Neuronal stem cell (in vitro differentiated cells): ENCODE data around the gene TNRC6B. TPM values are rescaled to one million over a fixed set of nuclear protein-coding genes. Genes with fewer than 3 reads are reported as not detected.

ENCODE experiments used
- DNase-seq: peaks from one replicate; pipeline ENCODE4 v3.0.0-alpha.2; 2013; ENCODE audit warnings: low spot score
- H2AFZ ChIP-seq: one replicate; pipeline ENCODE4 v1.6.1; 2013; ENCODE audit warnings: mild to moderate bottlenecking, low read length, inconsistent platforms
- H2AK5ac ChIP-seq: 2 replicates; pipeline ENCODE4 v1.6.1; 2013; ENCODE audit warnings: low read depth, mild to moderate bottlenecking, inconsistent platforms, low read length, moderate library complexity, mixed read lengths
- H2BK120ac ChIP-seq: 2 replicates; pipeline ENCODE4 v1.6.1; 2013; ENCODE audit warnings: low read depth, mild to moderate bottlenecking, inconsistent platforms, low read length, moderate library complexity, mixed read lengths
- H2BK12ac ChIP-seq: one replicate; pipeline ENCODE4 v1.6.1; 2013; ENCODE audit warnings: low read length, inconsistent platforms
- H2BK15ac ChIP-seq: 2 replicates; pipeline ENCODE4 v1.6.1; 2013; ENCODE audit warnings: mild to moderate bottlenecking, low read length, inconsistent platforms, mixed read lengths
- H2BK5ac ChIP-seq: one replicate; pipeline ENCODE4 v1.6.1; 2013; ENCODE audit warnings: inconsistent platforms, mild to moderate bottlenecking, low read length, moderate library complexity
- H3K14ac ChIP-seq: one replicate; pipeline ENCODE4 v1.6.1; 2013; ENCODE audit warnings: low read length, inconsistent platforms
- H3K18ac ChIP-seq: 2 replicates; pipeline ENCODE4 v1.6.1; 2013; ENCODE audit warnings: low read length, inconsistent platforms
- H3K23ac ChIP-seq: 2 replicates; pipeline ENCODE4 v1.6.1; 2013; ENCODE audit warnings: low read depth, mild to moderate bottlenecking, mixed read lengths, low read length, inconsistent platforms; ENCODE audit not compliant: poor library complexity
- H3K27ac ChIP-seq: replicated peaks from 3 replicates; pipeline ENCODE4 v1.5.1; 2013; ENCODE audit warnings: low read length, inconsistent platforms
- H3K27me3 ChIP-seq, 3 experiments: 2 replicates each; pipeline ENCODE4 v1.6.1; 2013; ENCODE audit warnings: low read length in 3 of 3, mild to moderate bottlenecking in 2 of 3, inconsistent platforms in 1 of 3, low read depth in 1 of 3, mixed read lengths in 1 of 3, moderate library complexity in 1 of 3; ENCODE audit not compliant: control insufficient read depth in 3 of 3, insufficient read depth in 3 of 3
- H3K36me3 ChIP-seq, 2 donors: replicated peaks in 1 of 2; 2 replicates each; pipeline ENCODE4 v1.6.1; 2013; ENCODE audit warnings: low read length in 2 of 2; ENCODE audit not compliant: control insufficient read depth in 2 of 2, insufficient read depth in 2 of 2
- H3K4ac ChIP-seq: 2 replicates; pipeline ENCODE4 v1.6.1; 2013; ENCODE audit warnings: inconsistent platforms, mild to moderate bottlenecking, low read length, moderate library complexity
- H3K4me1 ChIP-seq, 2 donors: 1 replicate in 1 of 2; 2 replicates in 1 of 2; pipeline ENCODE4 v1.6.1; 2013; ENCODE audit warnings: low read length in 2 of 2, low read depth in 1 of 2; ENCODE audit not compliant: control insufficient read depth in 2 of 2, insufficient read depth in 1 of 2
- H3K4me2 ChIP-seq: one replicate; pipeline ENCODE4 v1.6.1; 2013; ENCODE audit warnings: mild to moderate bottlenecking, low read length, inconsistent platforms; ENCODE audit not compliant: insufficient read depth, poor library complexity, severe bottlenecking
- H3K4me3 ChIP-seq, 2 donors: 2 replicates each; pipeline ENCODE4 v1.5.1; 2013; ENCODE audit warnings: low read length in 2 of 2, mild to moderate bottlenecking in 2 of 2, inconsistent platforms in 1 of 2, moderate library complexity in 1 of 2
- H3K79me1 ChIP-seq: one replicate; pipeline ENCODE4 v1.6.1; 2013; ENCODE audit warnings: low read depth, mild to moderate bottlenecking, inconsistent platforms, low read length, moderate library complexity
- H3K9ac ChIP-seq: one replicate; pipeline ENCODE4 v1.6.1; 2013; ENCODE audit warnings: mild to moderate bottlenecking, low read depth, low read length, inconsistent platforms; ENCODE audit not compliant: poor library complexity
- H3K9me3 ChIP-seq, 2 donors: replicated peaks in 1 of 2; 2 replicates each; pipeline versions ENCODE3 to v1.6.1; 2013; ENCODE audit warnings: low read length in 2 of 2, mild to moderate bottlenecking in 2 of 2, inconsistent platforms in 1 of 2, low read depth in 1 of 2, mixed read lengths in 1 of 2, moderate library complexity in 1 of 2; ENCODE audit not compliant: control insufficient read depth in 2 of 2, insufficient read depth in 1 of 2
- H4K8ac ChIP-seq: one replicate; pipeline ENCODE4 v1.6.1; 2013; ENCODE audit warnings: low read depth, mild to moderate bottlenecking, inconsistent platforms, low read length, moderate library complexity
- H4K91ac ChIP-seq: one replicate; pipeline ENCODE4 v1.6.1; 2013; ENCODE audit warnings: low read length, low read depth, mild to moderate bottlenecking, inconsistent platforms; ENCODE audit not compliant: poor library complexity
- WGBS, 2 donors: extraction: QIAGEN DNeasy Blood & Tissue Kit; methylation state at CpG; one replicate each; pipeline ENCODE4 v1.1.7; 2013; ENCODE audit warnings: missing lambda C conversion rate in 2 of 2, mixed read lengths in 1 of 2; ENCODE audit not compliant: insufficient read length in 2 of 2, insufficient replicate concordance in 1 of 2; ENCODE audit errors: extremely low coverage in 2 of 2; 5-methylcytosine and 5-hydroxymethylcytosine counted together
- polyA plus RNA-seq, 2 experiments: library from polyadenylated mRNA; stranded (reverse); fragments of 200-250 nt; gene quantifications; one replicate each; pipeline ENCODE4 v1.2.3, GENCODE V29; 2013

TNRC6B gene
- polyA plus RNA-seq (2013, experiment 1 of 2) = 7.1 TPM
- polyA plus RNA-seq (2013, experiment 2 of 2) = 8.5 TPM

GRCh38 chr22:40177738-40178416 lies at the start of gene TNRC6B:
Gene TNRC6B, plus strand, starts transcription at chr22:40177925. Its CDS starts 211 bp downstream, at chr22:40178136.
- Histone ChIP-seq H3K4ac (no peak within 1 kb of the TSS), H4K91ac (no peak within 1 kb of the TSS), H2BK15ac (no peak within 1 kb of the TSS), H3K4me2 (peak within 1 kb of the TSS; percentile 56), H2AFZ (peak within 1 kb of the TSS; percentile 66), H2AK5ac (no peak within 1 kb of the TSS), H4K8ac (no peak within 1 kb of the TSS), H3K23ac (no peak within 1 kb of the TSS), H3K9me3 (no peaks in the 10 kb centered on the region), H2BK5ac (no peak within 1 kb of the TSS), H3K36me3 (peaks cover 0 to 7% of the 10 kb centered on the region in 2 donors), H3K27me3 (no peaks in the 10 kb centered on the region), H3K18ac (peak within 1 kb of the TSS; percentile 29), H3K27ac (peak within 1 kb of the TSS; percentile 87), H3K4me1 (peaks cover 12 to 26% of the 10 kb centered on the region in 2 donors), H2BK12ac (no peak within 1 kb of the TSS), H3K9ac (no peak within 1 kb of the TSS), H3K4me3 (peak within 1 kb of the TSS; percentile 85 to 88), H3K14ac (no peak within 1 kb of the TSS), H3K79me1 (peaks cover 3% of the 10 kb centered on the region), H2BK120ac (no peak within 1 kb of the TSS)
- DNase-seq = peak; percentile 89
- WGBS, 2 donors = no CpG with 5 or more reads among the region's 10 CpGs

DNA sequence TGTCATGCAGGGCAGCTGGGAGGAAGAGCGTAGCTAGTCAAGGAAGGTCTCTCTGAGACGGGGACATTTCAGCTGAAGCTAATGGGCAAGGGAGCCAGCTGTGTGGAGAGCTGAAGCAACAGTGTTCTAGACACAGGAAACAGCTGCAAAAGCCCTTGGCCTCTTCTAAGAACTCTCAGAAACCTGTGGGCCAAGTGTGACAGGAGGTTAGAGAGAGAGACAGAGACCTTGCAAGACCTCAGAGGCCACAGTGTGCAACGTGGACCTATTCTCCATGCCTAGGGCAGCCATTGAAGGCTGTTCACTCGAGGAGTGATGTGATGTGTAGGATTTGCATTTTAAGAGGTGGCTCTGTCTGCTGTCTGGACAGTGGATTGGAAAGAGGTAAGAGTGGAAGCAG lies 48.7 kb upstream of the TNRC6B start:
- no peaks in the 10 kb centered on the region for H3K27me3 ChIP-seq
- H3K27ac ChIP-seq = no peak overlapping the region
- no peak overlapping the region for H3K23ac ChIP-seq
- H2AFZ ChIP-seq = no peak overlapping the region
- no peak overlapping the region for H2BK15ac ChIP-seq
- H3K14ac ChIP-seq = no peak overlapping the region
- no peak overlapping the region for H4K8ac ChIP-seq
- no peak overlapping the region for H3K4me2 ChIP-seq
- no peak overlapping the region for H4K91ac ChIP-seq
- no peak overlapping the region for H2BK12ac ChIP-seq
- WGBS, 2 donors = no CpG with 5 or more reads among the region's 4 CpGs
- no peaks in the 10 kb centered on the region for H3K4me1 ChIP-seq
- no peak overlapping the region for H2BK120ac ChIP-seq
- H3K4ac ChIP-seq = no peak overlapping the region
- H3K79me1 ChIP-seq = no peaks in the 10 kb centered on the region
- H2BK5ac ChIP-seq = no peak overlapping the region
- no peak overlapping the region for H3K9ac ChIP-seq
- H3K4me3 ChIP-seq = no peak overlapping the region
- DNase-seq = no peak
- H3K18ac ChIP-seq = no peak overlapping the region
- H3K36me3 ChIP-seq = peaks cover 0 to 2% of the 10 kb centered on the region in 2 donors
- no peaks in the 10 kb centered on the region for H3K9me3 ChIP-seq
- H2AK5ac ChIP-seq = no peak overlapping the region

DNA sequence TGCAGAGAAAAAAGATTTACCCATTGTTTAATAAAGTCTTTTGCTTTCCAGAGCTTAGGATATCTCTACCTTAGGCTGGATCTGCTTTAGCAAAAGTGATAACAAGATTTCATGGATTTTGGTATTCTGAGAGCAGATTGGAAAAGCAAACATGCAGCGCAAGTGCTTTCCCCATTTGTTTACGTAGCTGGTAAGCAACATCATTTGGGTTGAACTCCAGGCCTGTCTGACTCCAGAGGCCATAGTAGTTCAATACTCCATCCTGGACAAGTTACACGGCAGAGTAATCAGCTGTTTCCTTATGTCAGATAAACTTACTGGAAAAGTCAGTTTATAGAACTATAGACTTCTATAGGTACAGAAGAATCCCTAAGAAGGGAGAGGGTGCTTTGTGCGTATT lies 40.6 kb upstream of the TNRC6B start:
- no peak overlapping the region for H4K8ac ChIP-seq

GRCh38 chr22:40138866-40139265 lies 38.9 kb upstream of the TNRC6B start:
- no peak for DNase-seq
- no peak overlapping the region for H4K91ac ChIP-seq
- H3K14ac ChIP-seq = no peak overlapping the region

More for the DNA sequence above, 40.6 kb upstream of the TNRC6B start:
- H3K18ac ChIP-seq = no peak overlapping the region
- no peak overlapping the region for H2AK5ac ChIP-seq
- no peaks in the 10 kb centered on the region for H3K27me3 ChIP-seq
- no peak for DNase-seq
- no peaks in the 10 kb centered on the region for H3K36me3 ChIP-seq
- no peaks in the 10 kb centered on the region for H3K4me1 ChIP-seq
- no CpG with 5 or more reads among the region's 4 CpGs for WGBS, 2 donors
- no peak overlapping the region for H3K23ac ChIP-seq
- H2BK120ac ChIP-seq = no peak overlapping the region
- no peak overlapping the region for H2BK15ac ChIP-seq
- no peak overlapping the region for H2AFZ ChIP-seq
- H3K14ac ChIP-seq = no peak overlapping the region
- no peak overlapping the region for H3K27ac ChIP-seq
- no peak overlapping the region for H2BK5ac ChIP-seq
- no peak overlapping the region for H3K4ac ChIP-seq
- H3K4me2 ChIP-seq = no peak overlapping the region
- no peaks in the 10 kb centered on the region for H3K9me3 ChIP-seq
- H3K79me1 ChIP-seq = no peaks in the 10 kb centered on the region
- no peak overlapping the region for H3K4me3 ChIP-seq
- no peak overlapping the region for H4K91ac ChIP-seq
- no peak overlapping the region for H3K9ac ChIP-seq
- no peak overlapping the region for H2BK12ac ChIP-seq

More at GRCh38 chr22:40138866-40139265, 38.9 kb upstream of the TNRC6B start:
- Histone ChIP-seq H2AK5ac (no peak overlapping the region), H3K23ac (no peak overlapping the region), H2BK120ac (no peak overlapping the region), H3K4me2 (no peak overlapping the region), H3K27ac (no peak overlapping the region), H3K79me1 (no peaks in the 10 kb centered on the region), H3K4ac (no peak overlapping the region), H3K36me3 (no peaks in the 10 kb centered on the region), H2BK15ac (no peak overlapping the region), H3K4me1 (no peaks in the 10 kb centered on the region), H3K18ac (no peak overlapping the region), H2BK12ac (no peak overlapping the region), H3K4me3 (no peak overlapping the region), H4K8ac (no peak overlapping the region), H3K27me3 (no peaks in the 10 kb centered on the region), H2AFZ (no peak overlapping the region), H2BK5ac (no peak overlapping the region), H3K9ac (no peak overlapping the region), H3K9me3 (no peaks in the 10 kb centered on the region)
